22Rv1 (cell line): ENCODE results near the gene GPC5.

Experiments
- H3K27ac ChIP-seq: fragments of 450-650 bp; 2 replicates; pipeline ENCODE4 v1.5.1; 2017
- CTCF ChIP-seq: fragments of 450-650 bp; IDR thresholded peaks from 2 replicates; pipeline ENCODE4 v1.5.1; 2017; ENCODE audit warnings: mild to moderate bottlenecking
- ZFX ChIP-seq: fragments of 450-650 bp; IDR thresholded peaks from 2 replicates; pipeline ENCODE4 v1.6.1; 2017; ENCODE audit warnings: antibody characterized with exemption, borderline replicate concordance

GPC5 gene

GRCh38 chr13:91622778-91623550 lies 224.5 kb downstream of the GPC5 start:
- no peak overlapping the region for H3K27ac ChIP-seq
- no peak for TF ChIP-seq ZFX
- no peak for TF ChIP-seq CTCF

GRCh38 chr13:91627952-91628739 lies 229.7 kb downstream of the GPC5 start:
- H3K27ac ChIP-seq = no peak overlapping the region
- no peak for TF ChIP-seq CTCF
- no peak for TF ChIP-seq ZFX

- no peak overlapping the region for H3K27ac ChIP-seq
- TF ChIP-seq CTCF = no peak
- TF ChIP-seq ZFX = no peak
These were observed 232.5 kb downstream of the GPC5 start for GRCh38 chr13:91630946-91631345.

- no peak overlapping the region for H3K27ac ChIP-seq
- TF ChIP-seq CTCF = no peak
- no peak for TF ChIP-seq ZFX
These were observed 233.7 kb downstream of the GPC5 start for GRCh38 chr13:91632086-91632485.

- TF ChIP-seq CTCF (no peak), ZFX (no peak)
- H3K27ac ChIP-seq = no peak overlapping the region
These were observed 240.9 kb downstream of the GPC5 start for GRCh38 chr13:91639330-91639729.

GRCh38 chr13:91643394-91643793 lies 245.0 kb downstream of the GPC5 start:
- no peak for TF ChIP-seq ZFX
- no peak for TF ChIP-seq CTCF
- no peak overlapping the region for H3K27ac ChIP-seq

- H3K27ac ChIP-seq = no peak overlapping the region
- no peak for TF ChIP-seq CTCF
- TF ChIP-seq ZFX = no peak
These were observed 246.4 kb downstream of the GPC5 start for GRCh38 chr13:91644806-91645205.
